Measurements from ENCODE around the gene HAGH.

Gene HAGH

DNA sequence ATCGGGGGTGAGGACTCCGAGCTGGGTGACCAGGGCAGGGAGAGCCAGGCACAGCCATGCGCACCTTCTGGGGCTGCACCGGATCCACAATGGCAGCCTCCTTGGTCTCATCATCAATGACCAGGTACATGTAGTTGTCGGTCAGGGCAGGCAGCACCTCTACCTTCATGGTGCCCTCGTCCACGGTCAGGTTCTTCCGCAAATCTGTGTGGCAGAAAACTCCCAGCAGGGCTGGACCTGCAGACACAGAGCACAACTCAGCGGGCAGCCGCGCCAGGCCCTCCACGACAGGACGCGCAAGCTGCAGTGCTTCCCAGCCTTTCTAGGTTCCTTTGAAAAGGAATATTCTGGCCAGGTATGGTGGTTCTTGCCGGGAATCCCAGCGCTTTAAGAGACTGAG lies 3.8 kb downstream of the HAGH start:
- H3K27ac ChIP-seq: no peak overlapping the region
- DNase-seq (ENCODE audit: low spot score): no peak
- H3K4me3 ChIP-seq: no peak overlapping the region
- TF ChIP-seq, protein P1, sequence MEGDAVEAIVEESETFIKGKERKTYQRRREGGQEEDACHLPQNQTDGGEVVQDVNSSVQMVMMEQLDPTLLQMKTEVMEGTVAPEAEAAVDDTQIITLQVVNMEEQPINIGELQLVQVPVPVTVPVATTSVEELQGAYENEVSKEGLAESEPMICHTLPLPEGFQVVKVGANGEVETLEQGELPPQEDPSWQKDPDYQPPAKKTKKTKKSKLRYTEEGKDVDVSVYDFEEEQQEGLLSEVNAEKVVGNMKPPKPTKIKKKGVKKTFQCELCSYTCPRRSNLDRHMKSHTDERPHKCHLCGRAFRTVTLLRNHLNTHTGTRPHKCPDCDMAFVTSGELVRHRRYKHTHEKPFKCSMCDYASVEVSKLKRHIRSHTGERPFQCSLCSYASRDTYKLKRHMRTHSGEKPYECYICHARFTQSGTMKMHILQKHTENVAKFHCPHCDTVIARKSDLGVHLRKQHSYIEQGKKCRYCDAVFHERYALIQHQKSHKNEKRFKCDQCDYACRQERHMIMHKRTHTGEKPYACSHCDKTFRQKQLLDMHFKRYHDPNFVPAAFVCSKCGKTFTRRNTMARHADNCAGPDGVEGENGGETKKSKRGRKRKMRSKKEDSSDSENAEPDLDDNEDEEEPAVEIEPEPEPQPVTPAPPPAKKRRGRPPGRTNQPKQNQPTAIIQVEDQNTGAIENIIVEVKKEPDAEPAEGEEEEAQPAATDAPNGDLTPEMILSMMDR (IDR thresholded peaks at IDR 0.05): no peak

DNA sequence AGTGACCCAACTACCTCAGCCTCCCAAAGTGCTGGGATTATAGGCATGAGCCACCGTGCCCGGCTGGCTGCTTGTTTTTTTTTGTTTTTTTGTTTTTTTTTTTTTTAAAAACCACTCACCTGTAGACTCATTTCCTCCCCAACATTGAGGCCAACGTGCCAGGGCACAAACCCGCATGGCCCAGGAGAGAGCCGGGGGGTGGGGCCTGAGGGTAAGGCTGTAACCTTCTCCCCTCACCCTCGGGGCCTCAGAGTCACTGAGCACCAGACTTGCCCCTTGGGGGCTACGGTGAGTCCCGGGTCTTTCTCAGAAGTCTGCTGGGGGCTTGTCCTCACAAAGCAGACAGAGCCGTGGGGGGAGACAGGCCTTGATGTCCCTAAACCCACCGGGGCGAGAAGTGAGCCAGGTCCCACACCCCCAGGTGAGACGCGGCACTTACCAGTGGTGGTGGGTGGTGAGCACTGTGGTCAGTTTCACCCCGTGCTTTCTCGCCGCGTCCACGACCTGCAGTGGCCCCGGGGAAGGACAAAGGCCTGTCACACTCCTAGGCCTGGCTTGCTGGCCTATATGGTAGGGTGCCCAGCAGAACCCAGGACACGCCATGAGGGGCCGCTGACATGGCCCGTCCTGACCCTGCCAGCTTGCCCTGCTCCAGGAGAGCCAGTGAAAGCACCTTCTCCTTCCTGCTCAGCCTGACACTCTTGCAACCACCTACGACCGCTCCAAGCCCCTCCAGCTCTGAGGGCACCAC lies 4.6 kb downstream of the HAGH start:
- DNase-seq (ENCODE audit: low spot score): no peak
- Histone ChIP-seq H3K4me3 (no peak overlapping the region), H3K27ac (no peak overlapping the region)
- TF ChIP-seq, protein P1 (IDR thresholded peaks at IDR 0.05): no peak

GRCh38 chr16:1820946-1821290 lies 5.7 kb downstream of the HAGH start:
- TF ChIP-seq, protein P1 (IDR thresholded peaks at IDR 0.05): no peak
- H3K27ac ChIP-seq: no peak overlapping the region
- H3K4me3 ChIP-seq: no peak overlapping the region
- no peak for DNase-seq (ENCODE audit: low spot score)

- TF ChIP-seq, protein P1 (IDR thresholded peaks at IDR 0.05): no peak
- Histone ChIP-seq H3K27ac (no peak overlapping the region), H3K4me3 (no peak overlapping the region)
- no peak for DNase-seq (ENCODE audit: low spot score)
Observed at GRCh38 chr16:1820096-1820945, 6.3 kb downstream of the HAGH start.

- Histone ChIP-seq H3K4me3 (no peak overlapping the region), H3K27ac (no peak overlapping the region)
- TF ChIP-seq, protein P1 (IDR thresholded peaks at IDR 0.05): no peak
- no peak for DNase-seq (ENCODE audit: low spot score)
Observed at GRCh38 chr16:1819611-1820010, 7.0 kb downstream of the HAGH start.

DNA sequence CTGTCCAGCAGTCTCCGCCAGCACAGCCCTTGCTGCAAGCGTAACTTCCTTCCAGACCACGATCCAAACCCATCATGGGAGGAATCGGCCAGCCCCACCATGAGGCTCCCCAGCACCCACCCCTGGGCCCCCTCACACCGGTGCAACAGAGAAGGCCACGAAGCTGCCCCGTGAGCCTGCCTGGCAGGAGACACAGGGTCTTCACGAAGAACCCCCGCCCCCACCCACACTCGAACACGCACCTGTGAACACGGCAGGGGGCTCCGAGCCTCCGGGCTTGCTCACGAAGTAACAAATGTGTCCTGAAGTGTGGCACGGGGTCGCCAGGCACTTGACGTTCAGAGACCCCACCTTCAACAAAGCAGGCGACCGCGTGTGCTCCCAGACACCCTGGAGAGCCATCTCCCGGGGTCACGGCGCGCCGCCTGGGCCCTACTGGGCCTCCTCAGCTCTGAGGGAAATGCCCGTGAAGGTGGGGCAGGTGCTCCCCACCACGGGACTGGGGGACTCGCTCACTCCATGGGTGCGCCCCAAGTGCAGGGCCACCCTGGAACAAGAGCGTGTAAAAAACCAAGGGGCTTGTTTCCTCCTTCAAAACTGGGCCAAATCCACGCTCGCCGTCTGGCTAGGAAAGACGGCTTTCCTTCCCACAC lies 7.6 kb downstream of the HAGH start:
- Histone ChIP-seq H3K27ac (no peak overlapping the region), H3K4me3 (no peak overlapping the region)
- TF ChIP-seq, protein P1 (IDR thresholded peaks at IDR 0.05): no peak
- DNase-seq (ENCODE audit: low spot score): no peak
